Suprapubic skin (tissue), 4 donors: Measurements from ENCODE around the gene HAO1. TPM values are rescaled to one million over a fixed set of nuclear protein-coding genes. Genes with fewer than 3 reads are reported as not detected.

Experiments used
- DNase-seq, 2 donors: peaks; one replicate each; pipeline ENCODE4 v3.0.0-alpha.2; 2019; ENCODE audit warnings: low spot score in 2 of 2
- H3K27ac ChIP-seq: fragments of 200-600 bp; sonication (generic); one replicate; pipeline ENCODE4 v1.5.1; 2019
- H3K27me3 ChIP-seq: fragments of 200-600 bp; sonication (generic); one replicate; pipeline ENCODE4 v1.5.1; 2019
- H3K36me3 ChIP-seq: fragments of 200-600 bp; sonication (generic); one replicate; pipeline ENCODE4 v1.5.1; 2019
- H3K4me1 ChIP-seq: fragments of 200-600 bp; sonication (generic); one replicate; pipeline ENCODE4 v1.5.1; 2019
- H3K4me3 ChIP-seq: fragments of 200-600 bp; sonication (generic); one replicate; pipeline ENCODE4 v1.5.1; 2019; ENCODE audit warnings: mild to moderate bottlenecking
- H3K9me3 ChIP-seq: fragments of 200-600 bp; sonication (generic); one replicate; pipeline ENCODE4 v1.5.1; 2019
- CTCF ChIP-seq, 2 donors: fragments of 200-600 bp in 1 of 2; fragments of 450-650 bp in 1 of 2; sonication (generic) in 1 of 2; IDR thresholded peaks; one replicate each; pipeline ENCODE4 v1.5.1; 2016 to 2019; ENCODE audit warnings: antibody characterized with exemption in 2 of 2, mild to moderate bottlenecking in 1 of 2, moderate library complexity in 1 of 2
- EP300 ChIP-seq: sonication (generic); formaldehyde crosslinking; IDR thresholded peaks from one replicate; pipeline ENCODE4 v1.6.1; 2017; ENCODE audit warnings: antibody characterized with exemption
- POLR2A ChIP-seq, 2 donors: fragments of 450-650 bp; IDR thresholded peaks; one replicate each; pipeline ENCODE4 v1.6.1; 2017; ENCODE audit warnings: antibody characterized with exemption in 2 of 2, mild to moderate bottlenecking in 2 of 2, moderate library complexity in 2 of 2
- POLR2AphosphoS5 ChIP-seq, 3 donors: sonication (generic); formaldehyde crosslinking; IDR thresholded peaks; one replicate each; pipeline ENCODE4 v1.6.1; 2017; ENCODE audit warnings: antibody characterized with exemption in 3 of 3
- WGBS: methylation state at CpG from one replicate; pipeline ENCODE4 v1.1.5; 2018; 5-methylcytosine and 5-hydroxymethylcytosine counted together
- total RNA-seq, 4 donors: library from RNA; depleted of rRNA; stranded (reverse); fragments of >200 nt; gene quantifications; one replicate each; pipeline ENCODE4 v1.1.0, GENCODE V29; 2016

HAO1 gene
- total RNA-seq, 4 donors from 2014 or later: 0.80 TPM; not detected in 3

- Histone ChIP-seq H3K4me1 (peaks cover 10% of the 10 kb centered on the region), H3K9me3 (no peaks in the 10 kb centered on the region), H3K4me3 (no peak overlapping the region), H3K27ac (no peak overlapping the region), H3K36me3 (no peaks in the 10 kb centered on the region), H3K27me3 (no peaks in the 10 kb centered on the region)
- DNase-seq: no peak
- TF ChIP-seq CTCF (IDR thresholded peaks at IDR 0.05) (no peak), POLR2AphosphoS5 (IDR thresholded peaks at IDR 0.05) (no peak), POLR2A (IDR thresholded peaks at IDR 0.05) (no peak), EP300 (no peak)
- 62% methylated on average over 4 of the region's 4 CpGs for WGBS
Measured at GRCh38 chr20:7939663-7940062, 595 bp downstream of the HAO1 start.

- Histone ChIP-seq H3K27me3 (no peaks in the 10 kb centered on the region), H3K4me3 (no peak overlapping the region), H3K4me1 (peaks cover 10% of the 10 kb centered on the region), H3K36me3 (no peaks in the 10 kb centered on the region), H3K27ac (no peak overlapping the region), H3K9me3 (no peaks in the 10 kb centered on the region)
- no peak for DNase-seq
- 95% methylated on average over 2 of the region's 2 CpGs for WGBS
- no peak for TF ChIP-seq POLR2AphosphoS5 (IDR thresholded peaks at IDR 0.05)
- no peak for TF ChIP-seq CTCF (IDR thresholded peaks at IDR 0.05)
- no peak for TF ChIP-seq POLR2A (IDR thresholded peaks at IDR 0.05)
- TF ChIP-seq EP300: no peak
Measured at GRCh38 chr20:7938058-7938457, 2.2 kb downstream of the HAO1 start.

GRCh38 chr20:7937328-7937727, 2.9 kb downstream of the HAO1 start:
- Histone ChIP-seq H3K4me1 (peaks cover 10% of the 10 kb centered on the region), H3K36me3 (no peaks in the 10 kb centered on the region), H3K4me3 (no peak overlapping the region), H3K27me3 (no peaks in the 10 kb centered on the region), H3K27ac (no peak overlapping the region), H3K9me3 (no peaks in the 10 kb centered on the region)
- TF ChIP-seq POLR2AphosphoS5 (IDR thresholded peaks at IDR 0.05): no peak
- no peak for TF ChIP-seq CTCF (IDR thresholded peaks at IDR 0.05)
- no peak for TF ChIP-seq EP300
- no peak for TF ChIP-seq POLR2A (IDR thresholded peaks at IDR 0.05)
- no peak for DNase-seq
- WGBS: 84% methylated on average over 3 of the region's 3 CpGs

- Histone ChIP-seq H3K36me3 (no peaks in the 10 kb centered on the region), H3K4me1 (peaks cover 10% of the 10 kb centered on the region), H3K27me3 (no peaks in the 10 kb centered on the region), H3K4me3 (no peak overlapping the region), H3K9me3 (no peaks in the 10 kb centered on the region), H3K27ac (no peak overlapping the region)
- TF ChIP-seq EP300 (no peak), POLR2A (IDR thresholded peaks at IDR 0.05) (no peak), POLR2AphosphoS5 (IDR thresholded peaks at IDR 0.05) (no peak), CTCF (IDR thresholded peaks at IDR 0.05) (no peak)
- 84% methylated on average over 4 of the region's 4 CpGs for WGBS
- no peak for DNase-seq
Measured at GRCh38 chr20:7935027-7935551, 5.2 kb downstream of the HAO1 start.

GRCh38 chr20:7933346-7933745, 6.9 kb downstream of the HAO1 start:
- TF ChIP-seq EP300 (no peak), POLR2AphosphoS5 (IDR thresholded peaks at IDR 0.05) (no peak), CTCF (IDR thresholded peaks at IDR 0.05) (no peak), POLR2A (IDR thresholded peaks at IDR 0.05) (no peak)
- Histone ChIP-seq H3K9me3 (no peaks in the 10 kb centered on the region), H3K27me3 (no peaks in the 10 kb centered on the region), H3K4me1 (peaks cover 10% of the 10 kb centered on the region), H3K36me3 (no peaks in the 10 kb centered on the region), H3K27ac (no peak overlapping the region), H3K4me3 (no peak overlapping the region)
- 65% methylated on average over 1 of the region's 1 CpG for WGBS
- no peak for DNase-seq
